Measurements from ENCODE around the gene SLC43A3.

DNA sequence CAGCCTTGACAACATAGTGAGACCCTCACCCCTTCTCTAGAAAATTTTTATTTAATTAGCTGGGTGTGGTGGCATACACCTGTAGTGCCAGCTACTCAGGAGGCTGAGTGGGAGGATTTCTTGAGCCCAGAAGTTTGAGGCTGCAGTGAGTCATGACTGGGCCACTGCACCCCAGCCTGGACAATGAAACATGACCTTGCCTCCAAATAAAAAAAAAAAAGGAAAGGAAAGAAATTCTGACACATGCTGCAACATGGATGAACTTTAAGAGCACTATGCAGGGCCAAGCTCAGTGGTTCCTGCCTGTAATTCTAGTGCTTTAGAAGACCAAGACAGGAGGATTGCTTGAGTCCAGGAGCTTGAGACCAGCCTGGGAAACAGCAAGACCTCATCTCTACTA is 8.8 kb downstream of the SLC43A3 start:
- TF ChIP-seq, protein P1, sequence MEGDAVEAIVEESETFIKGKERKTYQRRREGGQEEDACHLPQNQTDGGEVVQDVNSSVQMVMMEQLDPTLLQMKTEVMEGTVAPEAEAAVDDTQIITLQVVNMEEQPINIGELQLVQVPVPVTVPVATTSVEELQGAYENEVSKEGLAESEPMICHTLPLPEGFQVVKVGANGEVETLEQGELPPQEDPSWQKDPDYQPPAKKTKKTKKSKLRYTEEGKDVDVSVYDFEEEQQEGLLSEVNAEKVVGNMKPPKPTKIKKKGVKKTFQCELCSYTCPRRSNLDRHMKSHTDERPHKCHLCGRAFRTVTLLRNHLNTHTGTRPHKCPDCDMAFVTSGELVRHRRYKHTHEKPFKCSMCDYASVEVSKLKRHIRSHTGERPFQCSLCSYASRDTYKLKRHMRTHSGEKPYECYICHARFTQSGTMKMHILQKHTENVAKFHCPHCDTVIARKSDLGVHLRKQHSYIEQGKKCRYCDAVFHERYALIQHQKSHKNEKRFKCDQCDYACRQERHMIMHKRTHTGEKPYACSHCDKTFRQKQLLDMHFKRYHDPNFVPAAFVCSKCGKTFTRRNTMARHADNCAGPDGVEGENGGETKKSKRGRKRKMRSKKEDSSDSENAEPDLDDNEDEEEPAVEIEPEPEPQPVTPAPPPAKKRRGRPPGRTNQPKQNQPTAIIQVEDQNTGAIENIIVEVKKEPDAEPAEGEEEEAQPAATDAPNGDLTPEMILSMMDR (conservative IDR thresholded peaks at IDR 0.05; ENCODE audit: low read length), result no peak
- no peak for TF ChIP-seq EZH2phosphoT487 (IDR thresholded peaks at IDR 0.05; ENCODE audit: borderline replicate concordance, low read depth, low read length)
